OCI-LY7 (cell line): ENCODE measurements around the gene EPHX1.

ENCODE experiments used
- EZH2phosphoT487 ChIP-seq: fragments of 200-600 bp; sonication (generic); IDR thresholded peaks from 2 replicates; pipeline ENCODE4 v1.6.1; 2018; ENCODE audit warnings: low read depth, borderline replicate concordance, mild to moderate bottlenecking, mixed run types, antibody characterized with exemption, low read length, moderate library complexity, mixed read lengths
- TF ChIP-seq, protein P1 (sequence below): fragments of 200-600 bp; sonication (generic); conservative IDR thresholded peaks from 2 replicates; pipeline ENCODE4 v1.5.1; 2014; ENCODE audit warnings: mild to moderate bottlenecking, antibody characterized with exemption, low read length, moderate library complexity, mixed read lengths

DNA sequence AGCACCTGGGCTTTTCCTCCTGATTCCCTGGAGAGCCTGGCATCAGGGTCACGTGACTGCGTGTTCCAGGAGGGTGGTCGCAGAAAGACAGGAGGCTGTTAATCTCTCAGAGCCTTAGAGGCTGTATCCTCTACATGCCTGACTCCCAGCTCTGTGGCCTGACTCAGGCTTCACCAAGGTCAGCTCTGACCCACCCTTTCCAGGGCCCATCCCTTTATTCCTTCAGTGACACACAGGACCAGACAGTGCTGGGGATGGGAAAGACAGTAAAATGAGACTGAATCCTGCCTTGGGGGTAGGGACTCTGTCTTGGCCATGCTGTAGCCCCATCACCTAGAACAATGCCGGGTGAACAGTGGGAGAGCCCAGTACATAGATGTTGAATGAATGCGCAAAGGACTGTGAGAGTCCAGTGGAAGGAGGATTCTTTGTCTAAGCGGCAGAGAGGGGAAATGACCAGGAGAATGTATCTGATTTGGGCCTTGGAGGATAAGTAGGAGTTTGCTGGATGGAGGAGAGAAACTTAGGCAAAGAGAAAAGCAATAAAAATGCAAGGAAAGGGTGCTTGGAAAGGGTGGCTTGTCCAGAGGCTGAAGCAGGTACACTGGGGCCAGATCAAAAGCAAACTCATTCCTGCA is 33.0 kb downstream of the EPHX1 start:
- TF ChIP-seq, protein P1, sequence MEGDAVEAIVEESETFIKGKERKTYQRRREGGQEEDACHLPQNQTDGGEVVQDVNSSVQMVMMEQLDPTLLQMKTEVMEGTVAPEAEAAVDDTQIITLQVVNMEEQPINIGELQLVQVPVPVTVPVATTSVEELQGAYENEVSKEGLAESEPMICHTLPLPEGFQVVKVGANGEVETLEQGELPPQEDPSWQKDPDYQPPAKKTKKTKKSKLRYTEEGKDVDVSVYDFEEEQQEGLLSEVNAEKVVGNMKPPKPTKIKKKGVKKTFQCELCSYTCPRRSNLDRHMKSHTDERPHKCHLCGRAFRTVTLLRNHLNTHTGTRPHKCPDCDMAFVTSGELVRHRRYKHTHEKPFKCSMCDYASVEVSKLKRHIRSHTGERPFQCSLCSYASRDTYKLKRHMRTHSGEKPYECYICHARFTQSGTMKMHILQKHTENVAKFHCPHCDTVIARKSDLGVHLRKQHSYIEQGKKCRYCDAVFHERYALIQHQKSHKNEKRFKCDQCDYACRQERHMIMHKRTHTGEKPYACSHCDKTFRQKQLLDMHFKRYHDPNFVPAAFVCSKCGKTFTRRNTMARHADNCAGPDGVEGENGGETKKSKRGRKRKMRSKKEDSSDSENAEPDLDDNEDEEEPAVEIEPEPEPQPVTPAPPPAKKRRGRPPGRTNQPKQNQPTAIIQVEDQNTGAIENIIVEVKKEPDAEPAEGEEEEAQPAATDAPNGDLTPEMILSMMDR: no peak
- no peak for TF ChIP-seq EZH2phosphoT487
